Hepatocyte (in vitro differentiated cells): Measurements from ENCODE around the gene PPP1R27.

Experiments
- EZH2 ChIP-seq: fragments of 200-600 bp; sonication (generic); IDR thresholded peaks from 2 replicates; pipeline ENCODE4 v1.6.1; 2016; ENCODE audit warnings: antibody characterized with exemption, mild to moderate bottlenecking, borderline replicate concordance
- EZH2phosphoT487 ChIP-seq: fragments of 200-600 bp; sonication (generic); IDR thresholded peaks from one replicate; pipeline ENCODE4 v1.6.1; 2018; ENCODE audit warnings: antibody characterized with exemption, mild to moderate bottlenecking, low read depth, moderate library complexity; ENCODE audit not compliant: unreplicated experiment, severe bottlenecking
- TF ChIP-seq, protein P1 (sequence below): fragments of 200-600 bp; sonication (generic); IDR thresholded peaks from 2 replicates; pipeline ENCODE4 v1.5.1; 2016; ENCODE audit warnings: antibody characterized with exemption, mild to moderate bottlenecking; ENCODE audit not compliant: poor library complexity

DNA sequence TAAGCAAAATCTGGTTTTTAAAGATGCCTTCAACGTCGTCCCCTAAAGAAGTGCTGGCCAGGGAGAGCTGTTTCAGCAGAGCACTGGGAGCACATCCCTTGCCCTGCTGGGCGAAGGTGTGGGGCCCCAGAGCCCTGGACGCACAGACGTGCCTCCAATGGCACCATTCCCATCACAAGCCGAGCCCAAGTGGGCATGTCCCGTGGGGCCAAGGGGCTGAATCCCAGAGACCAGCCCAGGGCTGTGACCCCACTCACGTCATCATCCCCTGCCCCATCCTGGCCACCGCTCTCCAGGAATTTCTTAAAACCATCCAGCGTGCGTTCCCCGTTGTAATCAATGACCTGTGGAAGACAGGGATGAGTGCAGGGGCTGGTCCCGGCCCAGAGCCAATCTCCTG, 10.0 kb upstream of the PPP1R27 start:
- TF ChIP-seq, protein P1, sequence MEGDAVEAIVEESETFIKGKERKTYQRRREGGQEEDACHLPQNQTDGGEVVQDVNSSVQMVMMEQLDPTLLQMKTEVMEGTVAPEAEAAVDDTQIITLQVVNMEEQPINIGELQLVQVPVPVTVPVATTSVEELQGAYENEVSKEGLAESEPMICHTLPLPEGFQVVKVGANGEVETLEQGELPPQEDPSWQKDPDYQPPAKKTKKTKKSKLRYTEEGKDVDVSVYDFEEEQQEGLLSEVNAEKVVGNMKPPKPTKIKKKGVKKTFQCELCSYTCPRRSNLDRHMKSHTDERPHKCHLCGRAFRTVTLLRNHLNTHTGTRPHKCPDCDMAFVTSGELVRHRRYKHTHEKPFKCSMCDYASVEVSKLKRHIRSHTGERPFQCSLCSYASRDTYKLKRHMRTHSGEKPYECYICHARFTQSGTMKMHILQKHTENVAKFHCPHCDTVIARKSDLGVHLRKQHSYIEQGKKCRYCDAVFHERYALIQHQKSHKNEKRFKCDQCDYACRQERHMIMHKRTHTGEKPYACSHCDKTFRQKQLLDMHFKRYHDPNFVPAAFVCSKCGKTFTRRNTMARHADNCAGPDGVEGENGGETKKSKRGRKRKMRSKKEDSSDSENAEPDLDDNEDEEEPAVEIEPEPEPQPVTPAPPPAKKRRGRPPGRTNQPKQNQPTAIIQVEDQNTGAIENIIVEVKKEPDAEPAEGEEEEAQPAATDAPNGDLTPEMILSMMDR, result no peak
- TF ChIP-seq EZH2phosphoT487 (no peak), EZH2 (no peak)
